Activated CD4-positive, CD25-positive, alpha-beta regulatory T cell treated with anti-CD3 and anti-CD28 coated beads, Interleukin-2, amount 50 U/mL, for 24 hours (primary cell): Measurements from ENCODE around the gene FZD2.

Source experiments
- ATAC-seq, 2 donors: fragments of 150-1000 bp; cut with Tn5 transposase; one replicate each; pipeline ENCODE4 v1.10.0; 2021; ENCODE audit warnings: mild to moderate bottlenecking in 1 of 2, moderate library complexity in 1 of 2

Gene FZD2

DNA sequence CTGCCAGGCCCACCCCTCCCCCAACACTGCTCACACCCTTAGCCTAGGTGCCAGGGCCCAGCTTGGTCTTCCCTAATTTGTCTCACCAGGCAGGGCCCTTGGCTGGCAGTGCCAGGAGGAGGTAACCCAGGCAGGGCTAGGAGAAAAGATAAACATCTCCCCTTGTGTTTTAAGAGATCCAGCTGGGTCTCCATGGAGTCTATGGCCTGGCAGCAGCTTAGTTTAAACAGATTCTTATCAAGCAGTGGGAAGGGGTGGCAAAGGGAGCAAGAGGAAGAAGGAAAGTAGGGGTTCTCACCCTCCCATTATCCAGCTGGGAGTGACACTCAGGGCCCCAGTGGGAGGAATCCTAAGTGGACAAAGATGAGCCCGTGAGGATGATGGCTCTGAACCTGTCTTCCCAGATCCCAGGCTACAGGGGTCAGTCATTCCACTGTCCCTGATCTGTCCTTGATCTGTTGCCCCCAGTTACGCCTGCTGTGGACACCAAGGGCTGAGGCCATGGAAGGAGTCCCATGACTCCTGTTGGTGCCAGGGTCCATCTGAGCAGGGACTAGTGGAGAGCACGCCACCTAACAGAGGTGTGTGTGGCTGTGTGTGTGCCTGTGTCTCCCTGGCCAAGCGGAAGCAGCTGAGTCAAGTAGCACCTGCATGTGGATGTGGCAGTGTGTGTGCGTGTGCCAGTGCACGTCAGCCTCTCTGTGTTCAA lies 51.6 kb downstream of the FZD2 start:
- no peak for ATAC-seq

DNA sequence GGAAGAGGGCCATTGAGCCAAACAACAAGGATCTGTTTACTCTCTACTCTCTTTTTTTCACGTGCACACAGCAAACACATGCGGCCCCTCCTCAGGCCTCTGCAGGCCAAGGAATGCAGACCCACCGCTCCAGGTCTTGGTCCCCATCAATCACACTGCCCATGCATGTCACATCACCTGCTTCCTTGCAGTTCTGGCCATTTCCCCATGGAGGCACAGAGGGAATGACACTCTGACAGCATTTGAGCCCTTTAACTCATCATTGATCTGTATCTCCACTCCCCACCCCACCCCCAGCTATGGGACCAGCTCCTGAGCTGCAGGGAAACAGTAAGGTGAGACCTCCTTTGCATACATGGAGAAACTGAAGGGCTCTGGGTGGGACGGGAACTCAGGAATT lies 53.0 kb downstream of the FZD2 start:
- no peak for ATAC-seq
